ENCODE results near the gene DENND4A. TPM values are rescaled to one million over a fixed set of nuclear protein-coding genes. Genes with fewer than 3 reads are reported as not detected.

The DENND4A gene
- total and polyA plus RNA-seq, 9 of the 15 experiments (the other 6 are each of a cell fraction or from before 2014, with no cell fraction given): 6.8 to 32.3 (median 19.9) TPM

DNA sequence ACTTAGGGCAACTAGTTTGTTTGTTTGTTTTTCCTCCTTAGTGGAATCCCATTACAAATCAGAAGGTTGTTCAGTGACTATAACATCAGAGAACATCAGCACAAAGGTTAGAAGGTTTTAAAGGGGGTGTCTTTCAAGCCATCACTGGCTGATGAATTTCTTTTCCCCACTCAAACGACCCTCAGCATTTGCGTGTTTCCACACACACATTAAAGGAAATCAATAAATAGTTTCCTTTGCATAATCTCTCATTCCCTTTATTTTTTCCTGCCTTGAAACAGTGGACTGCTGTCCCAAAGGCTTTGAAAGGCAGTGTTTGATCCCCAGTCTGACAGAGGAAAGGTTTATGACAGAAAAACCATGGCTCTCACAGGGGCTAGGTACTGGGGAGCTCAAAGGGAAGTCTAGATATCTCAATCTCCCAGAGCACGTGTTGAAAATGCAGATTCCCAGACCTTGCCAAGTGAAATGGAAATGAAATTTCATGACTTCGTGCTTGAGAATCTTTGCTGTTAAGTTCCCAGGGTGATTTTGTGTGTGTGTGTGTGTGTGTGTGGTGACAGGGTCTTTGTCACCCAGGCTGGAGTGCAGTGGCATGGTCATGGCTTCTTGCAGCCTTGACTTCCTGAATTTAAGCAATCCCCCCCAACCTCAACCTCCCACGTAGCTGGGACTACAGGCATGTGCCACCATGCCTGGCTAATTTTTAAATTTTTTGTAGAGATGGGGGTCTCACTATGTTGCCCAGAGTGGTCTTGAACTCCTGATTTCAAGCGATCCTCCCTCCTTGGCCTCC, 178.9 kb downstream of the DENND4A start (continued):
- TF ChIP-seq, protein P1, sequence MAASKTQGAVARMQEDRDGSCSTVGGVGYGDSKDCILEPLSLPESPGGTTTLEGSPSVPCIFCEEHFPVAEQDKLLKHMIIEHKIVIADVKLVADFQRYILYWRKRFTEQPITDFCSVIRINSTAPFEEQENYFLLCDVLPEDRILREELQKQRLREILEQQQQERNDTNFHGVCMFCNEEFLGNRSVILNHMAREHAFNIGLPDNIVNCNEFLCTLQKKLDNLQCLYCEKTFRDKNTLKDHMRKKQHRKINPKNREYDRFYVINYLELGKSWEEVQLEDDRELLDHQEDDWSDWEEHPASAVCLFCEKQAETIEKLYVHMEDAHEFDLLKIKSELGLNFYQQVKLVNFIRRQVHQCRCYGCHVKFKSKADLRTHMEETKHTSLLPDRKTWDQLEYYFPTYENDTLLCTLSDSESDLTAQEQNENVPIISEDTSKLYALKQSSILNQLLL (CRISPR knock-in tag; IDR thresholded peaks at IDR 0.05; ENCODE audit: borderline replicate concordance): no peak
- no peak for TF ChIP-seq ZNF561 (CRISPR knock-in tag; conservative IDR thresholded peaks at IDR 0.05)
- TF ChIP-seq ZEB2 (IDR thresholded peaks at IDR 0.05): no peak
- TF ChIP-seq, protein P2, sequence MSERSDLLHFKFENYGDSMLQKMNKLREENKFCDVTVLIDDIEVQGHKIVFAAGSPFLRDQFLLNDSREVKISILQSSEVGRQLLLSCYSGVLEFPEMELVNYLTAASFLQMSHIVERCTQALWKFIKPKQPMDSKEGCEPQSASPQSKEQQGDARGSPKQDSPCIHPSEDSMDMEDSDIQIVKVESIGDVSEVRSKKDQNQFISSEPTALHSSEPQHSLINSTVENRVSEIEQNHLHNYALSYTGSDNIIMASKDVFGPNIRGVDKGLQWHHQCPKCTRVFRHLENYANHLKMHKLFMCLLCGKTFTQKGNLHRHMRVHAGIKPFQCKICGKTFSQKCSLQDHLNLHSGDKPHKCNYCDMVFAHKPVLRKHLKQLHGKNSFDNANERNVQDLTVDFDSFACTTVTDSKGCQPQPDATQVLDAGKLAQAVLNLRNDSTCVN (CRISPR knock-in tag; IDR thresholded peaks at IDR 0.05): no peak
- no peak for TF ChIP-seq RBM22 (IDR thresholded peaks at IDR 0.05; ENCODE audit: low read depth, low read length, poor library complexity, severe bottlenecking)
- no peak for TF ChIP-seq HMG20A (CRISPR knock-in tag; conservative IDR thresholded peaks at IDR 0.05)
- TF ChIP-seq LEF1 (IDR thresholded peaks at IDR 0.05): no peak
- TF ChIP-seq HDAC8 (tag; IDR thresholded peaks at IDR 0.05): no peak
- TF ChIP-seq, protein P3, sequence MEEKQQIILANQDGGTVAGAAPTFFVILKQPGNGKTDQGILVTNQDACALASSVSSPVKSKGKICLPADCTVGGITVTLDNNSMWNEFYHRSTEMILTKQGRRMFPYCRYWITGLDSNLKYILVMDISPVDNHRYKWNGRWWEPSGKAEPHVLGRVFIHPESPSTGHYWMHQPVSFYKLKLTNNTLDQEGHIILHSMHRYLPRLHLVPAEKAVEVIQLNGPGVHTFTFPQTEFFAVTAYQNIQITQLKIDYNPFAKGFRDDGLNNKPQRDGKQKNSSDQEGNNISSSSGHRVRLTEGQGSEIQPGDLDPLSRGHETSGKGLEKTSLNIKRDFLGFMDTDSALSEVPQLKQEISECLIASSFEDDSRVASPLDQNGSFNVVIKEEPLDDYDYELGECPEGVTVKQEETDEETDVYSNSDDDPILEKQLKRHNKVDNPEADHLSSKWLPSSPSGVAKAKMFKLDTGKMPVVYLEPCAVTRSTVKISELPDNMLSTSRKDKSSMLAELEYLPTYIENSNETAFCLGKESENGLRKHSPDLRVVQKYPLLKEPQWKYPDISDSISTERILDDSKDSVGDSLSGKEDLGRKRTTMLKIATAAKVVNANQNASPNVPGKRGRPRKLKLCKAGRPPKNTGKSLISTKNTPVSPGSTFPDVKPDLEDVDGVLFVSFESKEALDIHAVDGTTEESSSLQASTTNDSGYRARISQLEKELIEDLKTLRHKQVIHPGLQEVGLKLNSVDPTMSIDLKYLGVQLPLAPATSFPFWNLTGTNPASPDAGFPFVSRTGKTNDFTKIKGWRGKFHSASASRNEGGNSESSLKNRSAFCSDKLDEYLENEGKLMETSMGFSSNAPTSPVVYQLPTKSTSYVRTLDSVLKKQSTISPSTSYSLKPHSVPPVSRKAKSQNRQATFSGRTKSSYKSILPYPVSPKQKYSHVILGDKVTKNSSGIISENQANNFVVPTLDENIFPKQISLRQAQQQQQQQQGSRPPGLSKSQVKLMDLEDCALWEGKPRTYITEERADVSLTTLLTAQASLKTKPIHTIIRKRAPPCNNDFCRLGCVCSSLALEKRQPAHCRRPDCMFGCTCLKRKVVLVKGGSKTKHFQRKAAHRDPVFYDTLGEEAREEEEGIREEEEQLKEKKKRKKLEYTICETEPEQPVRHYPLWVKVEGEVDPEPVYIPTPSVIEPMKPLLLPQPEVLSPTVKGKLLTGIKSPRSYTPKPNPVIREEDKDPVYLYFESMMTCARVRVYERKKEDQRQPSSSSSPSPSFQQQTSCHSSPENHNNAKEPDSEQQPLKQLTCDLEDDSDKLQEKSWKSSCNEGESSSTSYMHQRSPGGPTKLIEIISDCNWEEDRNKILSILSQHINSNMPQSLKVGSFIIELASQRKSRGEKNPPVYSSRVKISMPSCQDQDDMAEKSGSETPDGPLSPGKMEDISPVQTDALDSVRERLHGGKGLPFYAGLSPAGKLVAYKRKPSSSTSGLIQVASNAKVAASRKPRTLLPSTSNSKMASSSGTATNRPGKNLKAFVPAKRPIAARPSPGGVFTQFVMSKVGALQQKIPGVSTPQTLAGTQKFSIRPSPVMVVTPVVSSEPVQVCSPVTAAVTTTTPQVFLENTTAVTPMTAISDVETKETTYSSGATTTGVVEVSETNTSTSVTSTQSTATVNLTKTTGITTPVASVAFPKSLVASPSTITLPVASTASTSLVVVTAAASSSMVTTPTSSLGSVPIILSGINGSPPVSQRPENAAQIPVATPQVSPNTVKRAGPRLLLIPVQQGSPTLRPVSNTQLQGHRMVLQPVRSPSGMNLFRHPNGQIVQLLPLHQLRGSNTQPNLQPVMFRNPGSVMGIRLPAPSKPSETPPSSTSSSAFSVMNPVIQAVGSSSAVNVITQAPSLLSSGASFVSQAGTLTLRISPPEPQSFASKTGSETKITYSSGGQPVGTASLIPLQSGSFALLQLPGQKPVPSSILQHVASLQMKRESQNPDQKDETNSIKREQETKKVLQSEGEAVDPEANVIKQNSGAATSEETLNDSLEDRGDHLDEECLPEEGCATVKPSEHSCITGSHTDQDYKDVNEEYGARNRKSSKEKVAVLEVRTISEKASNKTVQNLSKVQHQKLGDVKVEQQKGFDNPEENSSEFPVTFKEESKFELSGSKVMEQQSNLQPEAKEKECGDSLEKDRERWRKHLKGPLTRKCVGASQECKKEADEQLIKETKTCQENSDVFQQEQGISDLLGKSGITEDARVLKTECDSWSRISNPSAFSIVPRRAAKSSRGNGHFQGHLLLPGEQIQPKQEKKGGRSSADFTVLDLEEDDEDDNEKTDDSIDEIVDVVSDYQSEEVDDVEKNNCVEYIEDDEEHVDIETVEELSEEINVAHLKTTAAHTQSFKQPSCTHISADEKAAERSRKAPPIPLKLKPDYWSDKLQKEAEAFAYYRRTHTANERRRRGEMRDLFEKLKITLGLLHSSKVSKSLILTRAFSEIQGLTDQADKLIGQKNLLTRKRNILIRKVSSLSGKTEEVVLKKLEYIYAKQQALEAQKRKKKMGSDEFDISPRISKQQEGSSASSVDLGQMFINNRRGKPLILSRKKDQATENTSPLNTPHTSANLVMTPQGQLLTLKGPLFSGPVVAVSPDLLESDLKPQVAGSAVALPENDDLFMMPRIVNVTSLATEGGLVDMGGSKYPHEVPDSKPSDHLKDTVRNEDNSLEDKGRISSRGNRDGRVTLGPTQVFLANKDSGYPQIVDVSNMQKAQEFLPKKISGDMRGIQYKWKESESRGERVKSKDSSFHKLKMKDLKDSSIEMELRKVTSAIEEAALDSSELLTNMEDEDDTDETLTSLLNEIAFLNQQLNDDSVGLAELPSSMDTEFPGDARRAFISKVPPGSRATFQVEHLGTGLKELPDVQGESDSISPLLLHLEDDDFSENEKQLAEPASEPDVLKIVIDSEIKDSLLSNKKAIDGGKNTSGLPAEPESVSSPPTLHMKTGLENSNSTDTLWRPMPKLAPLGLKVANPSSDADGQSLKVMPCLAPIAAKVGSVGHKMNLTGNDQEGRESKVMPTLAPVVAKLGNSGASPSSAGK (IDR thresholded peaks at IDR 0.05): peak; percentile 50; the same call in 1 of the 2 replicates
- TF ChIP-seq HNRNPLL (IDR thresholded peaks at IDR 0.05; ENCODE audit: low read depth, low read length, poor library complexity, severe bottlenecking): no peak
- TF ChIP-seq DPF2 (IDR thresholded peaks at IDR 0.05): 0 out of 2 replicates have a peak, but pooled peaks have one; percentile 40
- TF ChIP-seq ZFP1 (CRISPR knock-in tag; IDR thresholded peaks at IDR 0.05): no peak
- TF ChIP-seq TCF7L2 (IDR thresholded peaks at IDR 0.05; ENCODE audit: low read depth, low read length): no peak
- TF ChIP-seq PTTG1 (tag; IDR thresholded peaks at IDR 0.05; ENCODE audit: low read depth): no peak
